Activated CD8-positive, alpha-beta T cell treated with anti-CD3 and anti-CD28 coated beads for 36 hours (primary cell): ENCODE results near the gene SLC22A23. TPM values are rescaled to one million over a fixed set of nuclear protein-coding genes. Genes with fewer than 3 reads are reported as not detected.

Experiments
- ATAC-seq: fragments of 200-7000 bp; cut with Tn5 transposase; one replicate; pipeline ENCODE4 v1.10.0; 2021; ENCODE audit warnings: mild to moderate bottlenecking, moderate library complexity
- CTCF ChIA-PET: fragments of 350-600 bp; sonication (Branson Sonifier 250); formaldehyde crosslinking; loops from one replicate; lab custom pipeline; 2021; ENCODE audit warnings: antibody characterized with exemption; lab: Charles Lee
- POLR2A ChIA-PET: fragments of 350-600 bp; sonication (Branson Sonifier 250); formaldehyde crosslinking; loops from one replicate; lab custom pipeline; 2021; ENCODE audit warnings: antibody characterized with exemption; lab: Charles Lee
- DNase-seq: peaks from one replicate; pipeline ENCODE4 v3.0.0-alpha.2; 2020
- H3K27ac Mint-ChIP-seq: one replicate; pipeline ENCODE4 v1.8.0; 2021; ENCODE audit warnings: mild to moderate bottlenecking, mixed read lengths
- H3K27me3 Mint-ChIP-seq: one replicate; pipeline ENCODE4 v1.8.0; 2021; ENCODE audit warnings: mixed read lengths
- H3K36me3 Mint-ChIP-seq: one replicate; pipeline ENCODE4 v1.8.0; 2021; ENCODE audit warnings: low read depth, mixed read lengths
- H3K4me1 Mint-ChIP-seq: one replicate; pipeline ENCODE4 v1.8.0; 2021; ENCODE audit warnings: low read depth, mixed read lengths
- H3K4me3 Mint-ChIP-seq: one replicate; pipeline ENCODE4 v1.8.0; 2021; ENCODE audit warnings: mild to moderate bottlenecking, moderate library complexity, mixed read lengths
- H3K9me3 Mint-ChIP-seq: one replicate; pipeline ENCODE4 v1.8.0; 2021; ENCODE audit warnings: mixed read lengths
- intact Hi-C: fragments of 100-400 bp; cut with micrococcal nuclease; formaldehyde crosslinking; loops from one replicate; pipeline ENCODE4 v1.10.0; 2022
- total RNA-seq, 2 experiments: library from RNA; stranded (reverse); gene quantifications; one replicate each; pipeline ENCODE4 v1.2.3, GENCODE V29; 2021
- TF ChIP-seq, protein P1 (sequence below): fragments of 200-600 bp; IDR thresholded peaks from one replicate; pipeline ENCODE4 v1.8.0; 2022; ENCODE audit warnings: antibody characterized with exemption, mild to moderate bottlenecking

SLC22A23 gene
- total RNA-seq, 2 experiments from 2014 or later, result 0.16 to 0.34 TPM

DNA sequence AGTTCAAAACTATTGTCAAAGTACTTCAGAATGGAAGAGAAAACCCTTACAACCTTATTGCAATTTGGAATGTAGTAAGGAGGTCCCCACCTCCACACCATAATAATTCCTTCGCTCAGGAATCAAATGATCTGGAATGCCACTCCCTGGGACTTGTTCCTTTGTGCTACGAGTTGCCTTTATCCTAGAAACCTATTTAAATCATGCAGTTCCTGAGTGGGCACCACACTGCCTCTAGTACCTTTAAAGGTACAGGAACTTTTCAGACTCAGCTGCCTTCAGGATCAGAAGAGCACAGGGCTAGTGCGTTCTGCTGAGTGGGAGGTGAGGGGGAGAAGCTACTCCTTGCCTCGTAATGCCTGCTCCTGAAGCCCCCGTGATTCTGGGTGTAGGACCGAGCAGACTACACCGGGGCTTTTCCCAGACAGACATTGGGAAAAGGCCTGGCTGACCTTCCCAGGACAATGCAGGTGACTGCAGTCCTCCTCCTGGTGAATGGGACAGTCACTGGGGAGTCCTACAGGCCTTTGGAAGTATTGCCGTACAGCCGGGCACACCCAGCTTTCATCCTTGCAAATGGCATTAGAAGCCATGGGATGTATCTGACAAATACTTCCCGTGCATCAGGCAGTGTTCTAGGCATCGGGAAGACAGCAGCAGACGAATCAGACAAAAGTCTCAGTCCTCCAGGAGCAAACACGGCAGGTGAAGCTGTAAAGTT is 217.6 kb downstream of the SLC22A23 start:
- CTCF ChIA-PET, result interaction anchor here (0.8 to 2.2 kb wide), 3 partner anchors 12 to 87 kb away, joined by 3 to 13 read pairs (median 3); no protein-coding TSS in a partner anchor
- no peaks in the 10 kb centered on the region for H3K9me3 Mint-ChIP-seq
- no peak overlapping the region for H3K4me3 Mint-ChIP-seq
- no peak for DNase-seq
- TF ChIP-seq, protein P1, sequence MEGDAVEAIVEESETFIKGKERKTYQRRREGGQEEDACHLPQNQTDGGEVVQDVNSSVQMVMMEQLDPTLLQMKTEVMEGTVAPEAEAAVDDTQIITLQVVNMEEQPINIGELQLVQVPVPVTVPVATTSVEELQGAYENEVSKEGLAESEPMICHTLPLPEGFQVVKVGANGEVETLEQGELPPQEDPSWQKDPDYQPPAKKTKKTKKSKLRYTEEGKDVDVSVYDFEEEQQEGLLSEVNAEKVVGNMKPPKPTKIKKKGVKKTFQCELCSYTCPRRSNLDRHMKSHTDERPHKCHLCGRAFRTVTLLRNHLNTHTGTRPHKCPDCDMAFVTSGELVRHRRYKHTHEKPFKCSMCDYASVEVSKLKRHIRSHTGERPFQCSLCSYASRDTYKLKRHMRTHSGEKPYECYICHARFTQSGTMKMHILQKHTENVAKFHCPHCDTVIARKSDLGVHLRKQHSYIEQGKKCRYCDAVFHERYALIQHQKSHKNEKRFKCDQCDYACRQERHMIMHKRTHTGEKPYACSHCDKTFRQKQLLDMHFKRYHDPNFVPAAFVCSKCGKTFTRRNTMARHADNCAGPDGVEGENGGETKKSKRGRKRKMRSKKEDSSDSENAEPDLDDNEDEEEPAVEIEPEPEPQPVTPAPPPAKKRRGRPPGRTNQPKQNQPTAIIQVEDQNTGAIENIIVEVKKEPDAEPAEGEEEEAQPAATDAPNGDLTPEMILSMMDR, result no peak
- H3K27me3 Mint-ChIP-seq, result peaks cover 32% of the 10 kb centered on the region
- H3K27ac Mint-ChIP-seq, result no peak overlapping the region
- H3K4me1 Mint-ChIP-seq, result no peaks in the 10 kb centered on the region
- intact Hi-C loops, result no loop called here
- no peaks in the 10 kb centered on the region for H3K36me3 Mint-ChIP-seq
- ATAC-seq, result no peak
- POLR2A ChIA-PET, result no interaction called here

DNA sequence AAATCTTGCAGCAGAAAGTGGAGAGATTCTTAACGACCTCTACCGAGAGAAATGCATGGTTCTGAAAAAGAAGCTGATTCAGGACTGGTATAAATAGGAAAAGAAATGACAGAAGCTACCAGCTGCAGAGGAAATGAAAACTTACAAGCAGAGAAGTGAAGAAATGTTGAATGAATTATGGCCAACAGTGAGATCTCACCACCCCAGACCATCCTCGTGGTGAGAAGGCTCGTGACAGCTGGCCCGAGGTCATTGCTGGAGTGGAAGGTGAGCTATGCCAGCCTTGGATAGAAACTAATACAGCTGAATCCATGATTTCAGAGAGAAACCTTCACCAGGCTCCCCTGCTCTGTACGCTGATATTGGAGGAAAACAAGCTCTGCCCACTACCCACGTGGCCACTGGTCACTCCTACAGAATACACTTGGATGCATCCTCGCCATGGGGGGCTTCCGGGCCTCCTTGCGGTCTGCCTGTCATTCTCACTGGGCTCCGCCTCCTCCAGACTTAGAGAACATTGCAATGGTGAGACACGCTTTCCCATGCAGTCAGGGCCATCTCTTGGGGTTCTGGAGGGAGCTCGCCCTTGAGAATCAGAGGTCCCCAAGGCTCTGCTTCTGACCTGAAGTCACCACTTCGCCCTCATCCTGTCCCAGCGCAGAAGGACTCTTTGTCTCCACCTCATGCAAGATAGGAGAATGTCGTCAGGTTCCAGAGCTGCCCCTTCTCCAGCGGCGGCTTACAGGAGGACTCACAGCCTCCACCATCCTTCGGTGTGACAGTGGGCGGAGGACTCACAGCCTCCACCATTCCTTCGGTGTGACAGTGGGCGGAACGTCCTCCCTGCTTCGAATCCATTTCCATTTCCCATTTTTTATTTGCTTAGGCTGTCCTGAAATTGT is 218.8 kb downstream of the SLC22A23 start:
- H3K4me1 Mint-ChIP-seq, result no peaks in the 10 kb centered on the region
- no peak overlapping the region for H3K4me3 Mint-ChIP-seq
- H3K27me3 Mint-ChIP-seq, result peaks cover 38% of the 10 kb centered on the region
- no peaks in the 10 kb centered on the region for H3K9me3 Mint-ChIP-seq
- DNase-seq (no peak), ATAC-seq (no peak)
- POLR2A ChIA-PET, result no interaction called here
- no peaks in the 10 kb centered on the region for H3K36me3 Mint-ChIP-seq
- no peak overlapping the region for H3K27ac Mint-ChIP-seq
- intact Hi-C loops, result no loop called here
- CTCF ChIA-PET, result interaction anchor here (1.2 kb wide), 1 partner anchor 13 kb away, joined by 3 read pairs; no protein-coding TSS in a partner anchor
- TF ChIP-seq, protein P1, result no peak

DNA sequence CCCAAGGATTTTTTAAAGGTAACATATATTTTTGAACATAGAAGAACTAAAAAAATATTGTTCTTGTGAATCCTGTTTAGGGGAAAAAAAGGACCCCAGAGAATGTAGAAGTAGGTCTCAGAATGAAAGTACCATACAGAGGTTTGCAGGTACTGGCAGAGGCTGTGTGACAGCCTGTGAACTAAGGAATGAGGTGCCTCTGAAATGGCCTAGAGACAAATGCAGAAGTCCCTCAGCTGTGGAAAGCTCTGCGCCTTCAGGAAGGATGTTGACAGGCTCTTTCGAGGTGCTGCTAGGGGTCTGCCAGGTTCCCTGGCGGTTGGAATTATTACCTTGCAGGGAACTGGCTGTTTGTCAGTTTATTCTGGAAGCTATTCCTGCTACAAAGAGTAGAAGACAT is 220.8 kb downstream of the SLC22A23 start:
- ChIA-PET POLR2A (interaction anchor here (0.9 kb wide), 1 partner anchor 12 kb away, joined by 3 read pairs; no protein-coding TSS in a partner anchor), CTCF (interaction anchor here (2.3 kb wide), 1 partner anchor 15 kb away, joined by 15 read pairs; no protein-coding TSS in a partner anchor)
- no peak for DNase-seq
- no peak overlapping the region for H3K27ac Mint-ChIP-seq
- H3K4me3 Mint-ChIP-seq, result no peak overlapping the region
- H3K4me1 Mint-ChIP-seq, result peaks cover 9% of the 10 kb centered on the region
- TF ChIP-seq, protein P1, result no peak
- H3K9me3 Mint-ChIP-seq, result no peaks in the 10 kb centered on the region
- no peak for ATAC-seq
- H3K36me3 Mint-ChIP-seq, result no peaks in the 10 kb centered on the region
- intact Hi-C loops, result no loop called here
- H3K27me3 Mint-ChIP-seq, result peaks cover 56% of the 10 kb centered on the region

DNA sequence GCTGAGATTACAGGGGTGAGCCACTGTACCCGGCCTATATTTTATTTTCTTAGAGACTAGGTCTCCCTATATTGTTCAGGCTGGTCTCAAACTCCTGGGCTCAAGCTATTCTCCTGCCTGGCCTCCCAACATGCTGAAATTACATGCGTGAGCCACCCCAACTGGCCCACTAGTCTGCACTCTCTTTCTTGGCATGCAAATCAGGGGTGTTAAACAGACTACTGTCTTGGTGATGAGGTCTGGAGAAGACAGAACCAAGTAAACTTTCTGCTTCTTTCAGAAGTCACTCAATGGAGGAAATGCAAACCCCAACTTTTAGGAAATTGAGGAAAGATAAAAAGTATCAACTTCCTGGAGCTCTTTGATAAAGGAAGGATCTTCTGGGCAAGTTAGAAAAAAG is 221.4 kb downstream of the SLC22A23 start:
- peaks cover 12% of the 10 kb centered on the region for H3K4me1 Mint-ChIP-seq
- ChIA-PET CTCF (interaction anchor here (2.3 kb wide), 1 partner anchor 16 kb away, joined by 15 read pairs; no protein-coding TSS in a partner anchor), POLR2A (interaction anchor here (0.6 to 0.9 kb wide), 2 partner anchors 13 to 55 kb away, joined by 3 read pairs; no protein-coding TSS in a partner anchor)
- DNase-seq (no peak), ATAC-seq (no peak)
- H3K36me3 Mint-ChIP-seq, result no peaks in the 10 kb centered on the region
- no peak overlapping the region for H3K4me3 Mint-ChIP-seq
- intact Hi-C loops, result no loop called here
- TF ChIP-seq, protein P1, result no peak
- H3K27me3 Mint-ChIP-seq, result peaks cover 59% of the 10 kb centered on the region
- no peak overlapping the region for H3K27ac Mint-ChIP-seq
- no peaks in the 10 kb centered on the region for H3K9me3 Mint-ChIP-seq
